HG02870 (cell line): ENCODE measurements around the gene FBL.
"Not testable (repeated sequence)": the region's sequence is repeated elsewhere in the genome, so short reads cannot be mapped to it uniquely, and the experiment has no call there.

Experiments used
- ATAC-seq: cut with Tn5 transposase; IDR thresholded peaks from one replicate; pipeline ENCODE4 v1.9.1; 2021; ENCODE audit warnings: mild to moderate bottlenecking, moderate library complexity; ENCODE audit not compliant: unreplicated experiment

The FBL gene

GRCh38 chr19:39845933-39846677 lies at the start of gene FBL:
TSS of gene FBL (minus strand) at chr19:39846379. CDS start at chr19:39846300, 79 bp downstream.
- ATAC-seq = peak; percentile 82

- ATAC-seq = not testable (repeated sequence)
Observed at GRCh38 chr19:39895096-39895495, 48.9 kb upstream of the FBL start.

- ATAC-seq = not testable (repeated sequence)
Observed at GRCh38 chr19:39894236-39894606, 48.0 kb upstream of the FBL start.

- not testable (repeated sequence) for ATAC-seq
Observed at GRCh38 chr19:39893366-39894235, 47.4 kb upstream of the FBL start.

- ATAC-seq = not testable (repeated sequence)
Observed at GRCh38 chr19:39892506-39892902, 46.3 kb upstream of the FBL start.

- not testable (repeated sequence) for ATAC-seq
Observed at GRCh38 chr19:39891660-39892505, 45.7 kb upstream of the FBL start.

- ATAC-seq = no peak
Observed at GRCh38 chr19:39890755-39891551, 44.8 kb upstream of the FBL start.

- not testable (repeated sequence) for ATAC-seq
Observed at GRCh38 chr19:39889872-39890754, 43.9 kb upstream of the FBL start.

GRCh38 chr19:39887456-39887951 lies 41.3 kb upstream of the FBL start:
- ATAC-seq = not testable (repeated sequence)

- ATAC-seq = not testable (repeated sequence)
Observed at GRCh38 chr19:39885821-39886554, 39.8 kb upstream of the FBL start.

GRCh38 chr19:39884721-39885120 lies 38.5 kb upstream of the FBL start:
- ATAC-seq = not testable (repeated sequence)

- not testable (repeated sequence) for ATAC-seq
Observed at GRCh38 chr19:39882645-39883044, 36.5 kb upstream of the FBL start.

GRCh38 chr19:39881495-39882110 lies 35.4 kb upstream of the FBL start:
- ATAC-seq = not testable (repeated sequence)

GRCh38 chr19:39880241-39880640 lies 34.1 kb upstream of the FBL start:
- ATAC-seq = not testable (repeated sequence)

- ATAC-seq = not testable (repeated sequence)
Observed at GRCh38 chr19:39879796-39880195, 33.6 kb upstream of the FBL start.

- ATAC-seq = not testable (repeated sequence)
Observed at GRCh38 chr19:39878866-39879265, 32.7 kb upstream of the FBL start.

GRCh38 chr19:39878398-39878797 lies 32.2 kb upstream of the FBL start:
- no peak for ATAC-seq

- ATAC-seq = not testable (repeated sequence)
Observed at GRCh38 chr19:39877982-39878381, 31.8 kb upstream of the FBL start.
